Esophagus muscularis mucosa (tissue), 4 donors: ENCODE results near the gene DMRTA1. TPM values are rescaled to one million over a fixed set of nuclear protein-coding genes. Genes with fewer than 3 reads are reported as not detected.

Experiments
- DNase-seq: peaks from one replicate; pipeline ENCODE4 v3.0.0-alpha.2; 2017; ENCODE audit errors: extremely low spot score
- H3K27ac ChIP-seq, 4 donors: fragments of 200-600 bp; sonication (generic); replicated peaks in 1 of 4; 1 replicate in 3 of 4; 2 replicates in 1 of 4; pipeline ENCODE4 v1.5.1; 2016 to 2019; ENCODE audit warnings: mild to moderate bottlenecking in 1 of 4
- H3K27me3 ChIP-seq, 4 donors: fragments of 200-600 bp; sonication (generic); one replicate each; pipeline versions ENCODE4 v1.5.1 to v1.6.0; 2016 to 2019
- H3K36me3 ChIP-seq, 4 donors: fragments of 200-600 bp; sonication (generic); one replicate each; pipeline ENCODE4 v1.5.1; 2016 to 2019
- H3K4me1 ChIP-seq, 4 donors: fragments of 200-600 bp; sonication (generic); one replicate each; pipeline ENCODE4 v1.5.1; 2016 to 2019
- H3K4me3 ChIP-seq, 4 donors: fragments of 200-600 bp; sonication (generic); 1 replicate in 2 of 4; 2 replicates in 2 of 4; pipeline ENCODE4 v1.5.1; 2016 to 2019; ENCODE audit warnings: mild to moderate bottlenecking in 4 of 4, moderate library complexity in 1 of 4
- H3K9me3 ChIP-seq, 4 donors: fragments of 200-600 bp; sonication (generic); 1 replicate in 3 of 4; 2 replicates in 1 of 4; pipeline ENCODE4 v1.5.1; 2016 to 2019
- CTCF ChIP-seq, 3 experiments: fragments of 200-600 bp in 2 of 3; fragments of 450-650 bp in 1 of 3; sonication (generic) in 2 of 3; IDR thresholded peaks; one replicate each; pipeline ENCODE4 v1.5.1; 2017 to 2019; ENCODE audit warnings: antibody characterized with exemption in 3 of 3, mild to moderate bottlenecking in 2 of 3, moderate library complexity in 1 of 3
- EP300 ChIP-seq: sonication (generic); formaldehyde crosslinking; IDR thresholded peaks from one replicate; pipeline ENCODE4 v1.6.1; 2017; ENCODE audit warnings: antibody characterized with exemption
- POLR2A ChIP-seq: fragments of 450-650 bp; IDR thresholded peaks from one replicate; pipeline ENCODE4 v1.6.1; 2017; ENCODE audit warnings: antibody characterized with exemption, moderate library complexity, mild to moderate bottlenecking, low read depth
- POLR2AphosphoS5 ChIP-seq, 2 donors: sonication (generic); formaldehyde crosslinking; IDR thresholded peaks; one replicate each; pipeline ENCODE4 v1.6.1; 2017; ENCODE audit warnings: antibody characterized with exemption in 2 of 2
- WGBS: methylation state at CpG from one replicate; pipeline ENCODE4 v1.1.5; 2018; 5-methylcytosine and 5-hydroxymethylcytosine counted together
- intact Hi-C: fragments of 100-400 bp; cut with DNase I; formaldehyde crosslinking; loops from one replicate; pipeline ENCODE4 v1.15.1; 2023
- total RNA-seq, 4 donors: library from RNA; depleted of rRNA; stranded (reverse); fragments of >200 nt; gene quantifications; one replicate each; pipeline versions ENCODE4 v1.1.0 to v1.2.1, GENCODE V29; 2016

The DMRTA1 gene
- total RNA-seq, 4 donors from 2014 or later = 1.3 to 4.6 (median 4.0) TPM

- Histone ChIP-seq H3K27ac (no peak overlapping the region), H3K4me3 (no peak overlapping the region), H3K9me3 (no peaks in the 10 kb centered on the region), H3K4me1 (no peaks in the 10 kb centered on the region), H3K27me3 (no peaks in the 10 kb centered on the region), H3K36me3 (no peaks in the 10 kb centered on the region)
- 53% methylated on average over 5 of the region's 5 CpGs for WGBS
- no peak for TF ChIP-seq CTCF (IDR thresholded peaks at IDR 0.05)
- no peak for TF ChIP-seq EP300
- TF ChIP-seq POLR2AphosphoS5 (IDR thresholded peaks at IDR 0.05) = no peak
- TF ChIP-seq POLR2A = no peak
- intact Hi-C loops = no loop called here
- no peak for DNase-seq
These were observed 30.5 kb upstream of the DMRTA1 start for GRCh38 chr9:22415941-22416691.

- WGBS = 39% methylated on average over 1 of the region's 1 CpG
- TF ChIP-seq EP300 (no peak), POLR2AphosphoS5 (IDR thresholded peaks at IDR 0.05) (no peak), POLR2A (no peak)
- Histone ChIP-seq H3K27me3 (no peaks in the 10 kb centered on the region), H3K4me3 (no peak overlapping the region), H3K9me3 (no peaks in the 10 kb centered on the region), H3K36me3 (no peaks in the 10 kb centered on the region), H3K4me1 (no peaks in the 10 kb centered on the region), H3K27ac (no peak overlapping the region)
- no peak for DNase-seq
- intact Hi-C loops = no loop called here
These were observed 29.9 kb upstream of the DMRTA1 start for GRCh38 chr9:22416692-22417060.

GRCh38 chr9:22423566-22423965 is 23.1 kb upstream of the DMRTA1 start:
- Histone ChIP-seq H3K27me3 (no peaks in the 10 kb centered on the region), H3K9me3 (no peaks in the 10 kb centered on the region), H3K4me1 (no peaks in the 10 kb centered on the region), H3K36me3 (no peaks in the 10 kb centered on the region), H3K4me3 (no peak overlapping the region), H3K27ac (no peak overlapping the region)
- intact Hi-C loops = no loop called here
- 91% methylated on average over 1 of the region's 1 CpG for WGBS
- TF ChIP-seq CTCF (IDR thresholded peaks at IDR 0.05) (no peak), EP300 (no peak), POLR2AphosphoS5 (IDR thresholded peaks at IDR 0.05) (no peak), POLR2A (no peak)
- DNase-seq = no peak

GRCh38 chr9:22424616-22425015 is 22.0 kb upstream of the DMRTA1 start:
- Histone ChIP-seq H3K4me3 (no peak overlapping the region), H3K4me1 (no peaks in the 10 kb centered on the region), H3K9me3 (no peaks in the 10 kb centered on the region), H3K36me3 (no peaks in the 10 kb centered on the region), H3K27me3 (no peaks in the 10 kb centered on the region), H3K27ac (no peak overlapping the region)
- WGBS = 76% methylated on average over 2 of the region's 2 CpGs
- intact Hi-C loops = no loop called here
- DNase-seq = no peak
- TF ChIP-seq EP300 (no peak), POLR2A (no peak), CTCF (IDR thresholded peaks at IDR 0.05) (no peak), POLR2AphosphoS5 (IDR thresholded peaks at IDR 0.05) (no peak)

- H3K27ac ChIP-seq = no peak overlapping the region
- 75% methylated on average over 4 of the region's 4 CpGs for WGBS
- no peak for DNase-seq
- no peaks in the 10 kb centered on the region for H3K9me3 ChIP-seq
- TF ChIP-seq POLR2A (no peak), POLR2AphosphoS5 (IDR thresholded peaks at IDR 0.05) (no peak), EP300 (no peak), CTCF (IDR thresholded peaks at IDR 0.05) (no peak)
- H3K4me3 ChIP-seq = no peak overlapping the region
- H3K27me3 ChIP-seq = no peaks in the 10 kb centered on the region
- intact Hi-C loops = no loop called here
- H3K4me1 ChIP-seq = no peaks in the 10 kb centered on the region
- H3K36me3 ChIP-seq = no peaks in the 10 kb centered on the region
These were observed 21.1 kb upstream of the DMRTA1 start for GRCh38 chr9:22425551-22425950.
